HepG2 (cell line): ENCODE results near the gene TRAK1. TPM values are rescaled to one million over a fixed set of nuclear protein-coding genes. Genes with fewer than 3 reads are reported as not detected.

Experiments used
- CBFB ChIP-seq: sonication (generic); formaldehyde crosslinking; IDR thresholded peaks from 2 replicates; pipeline ENCODE4 v1.4.0; 2020; ENCODE audit warnings: missing genetic modification reagents
- ETV5 ChIP-seq: IDR thresholded peaks from 2 replicates; pipeline ENCODE4 v1.6.1; 2018; ENCODE audit warnings: missing biosample characterization, missing genetic modification reagents, inconsistent platforms, borderline replicate concordance
- HHEX ChIP-seq: IDR thresholded peaks from 2 replicates; pipeline ENCODE4 v1.6.1; 2016; ENCODE audit warnings: control low read depth
- KDM4B ChIP-seq: sonication (generic); formaldehyde crosslinking; IDR thresholded peaks from 2 replicates; pipeline ENCODE4 v1.4.0; 2020; ENCODE audit warnings: missing genetic modification reagents
- KLF15 ChIP-seq: sonication (generic); formaldehyde crosslinking; IDR thresholded peaks from 2 replicates; pipeline ENCODE4 v1.8.1; 2023; ENCODE audit warnings: borderline replicate concordance, mild to moderate bottlenecking, inconsistent platforms, missing genetic modification reagents, mixed read lengths
- MAZ ChIP-seq, 2 experiments: sonication (generic) in 1 of 2; formaldehyde crosslinking in 1 of 2; IDR thresholded peaks; 2 replicates each; pipeline versions ENCODE4 v1.5.0 to v1.6.1; 2012 to 2020; ENCODE audit warnings: low read depth in 2 of 2, mild to moderate bottlenecking in 2 of 2, borderline replicate concordance in 1 of 2, improper control_type of control experiment in 1 of 2, low read length in 1 of 2, missing genetic modification reagents in 1 of 2, moderate library complexity in 1 of 2
- NCOA2 ChIP-seq: sonication (generic); formaldehyde crosslinking; IDR thresholded peaks from 2 replicates; pipeline ENCODE4 v1.8.0; 2022; ENCODE audit warnings: inconsistent platforms
- NFATC3 ChIP-seq: sonication (generic); formaldehyde crosslinking; IDR thresholded peaks from 2 replicates; pipeline ENCODE4 v1.5.1; 2020; ENCODE audit warnings: mild to moderate bottlenecking, missing genetic modification reagents
- NR1H2 ChIP-seq: sonication (generic); formaldehyde crosslinking; IDR thresholded peaks from 2 replicates; pipeline ENCODE4 v1.8.1; 2022; ENCODE audit warnings: low read depth, missing genetic modification reagents, borderline replicate concordance
- PHF5A ChIP-seq: IDR thresholded peaks from one replicate; pipeline ENCODE4 v1.6.1; 2018; ENCODE audit warnings: low read depth, missing genetic modification reagents; ENCODE audit not compliant: unreplicated experiment
- RBFOX2 ChIP-seq: fragments of 200-400 bp; formaldehyde crosslinking; IDR thresholded peaks from 2 replicates; pipeline ENCODE4 v1.6.1; 2017; ENCODE audit warnings: low read depth, mild to moderate bottlenecking, low read length
- RELA ChIP-seq: sonication (generic); formaldehyde crosslinking; IDR thresholded peaks from 2 replicates; pipeline ENCODE4 v1.4.0; 2020; ENCODE audit warnings: missing genetic modification reagents
- ZFAT ChIP-seq: sonication (generic); formaldehyde crosslinking; conservative IDR thresholded peaks from 2 replicates; pipeline ENCODE4 v1.8.1; 2023; ENCODE audit warnings: missing genetic modification reagents, inconsistent platforms
- ZNF235 ChIP-seq: sonication (generic); formaldehyde crosslinking; IDR thresholded peaks from 2 replicates; pipeline ENCODE4 v1.8.1; 2023; ENCODE audit warnings: mild to moderate bottlenecking, missing genetic modification reagents, borderline replicate concordance
- ZNF264 ChIP-seq: sonication (generic); formaldehyde crosslinking; IDR thresholded peaks from 2 replicates; pipeline ENCODE4 v1.4.0; 2020; ENCODE audit warnings: missing genetic modification reagents
- ZNF296 ChIP-seq: sonication (generic); formaldehyde crosslinking; conservative IDR thresholded peaks from 2 replicates; pipeline ENCODE4 v1.5.0; 2020; ENCODE audit warnings: mild to moderate bottlenecking, missing genetic modification reagents
- polyA plus RNA-seq, 8 experiments: library from polyadenylated mRNA; depleted of rRNA in 3 of 8; stranded (reverse) in 7 of 8; unstranded in 1 of 8; fragments of >200 nt; fragmentation: Illumina TruSeq in 4 of 8; extraction: Trizol in 4 of 8; gene quantifications; 2 replicates each; pipeline versions ENCODE4 v1.2.1 to v1.2.3, GENCODE V29; 2011 to 2016; ENCODE audit warnings: low read depth in 4 of 8, missing spikeins in 1 of 8, mixed read lengths in 1 of 8; ENCODE audit not compliant: insufficient read depth in 1 of 8
- total RNA-seq, 5 experiments: library from RNA; depleted of rRNA; stranded (reverse); fragments of >200 nt; fragmentation: Illumina TruSeq; extraction: Trizol; gene quantifications; 2 replicates each; pipeline ENCODE4 v1.2.3, GENCODE V29; 2016; ENCODE audit warnings: low read depth in 1 of 5
- TF ChIP-seq, protein P1 (sequence below): sonication (generic); formaldehyde crosslinking; IDR thresholded peaks from 2 replicates; pipeline ENCODE4 v1.5.1; 2020; ENCODE audit warnings: missing genetic modification reagents, mild to moderate bottlenecking, borderline replicate concordance
- TF ChIP-seq, protein P2 (sequence below): IDR thresholded peaks from 2 replicates; pipeline ENCODE4 v1.6.1; 2016; ENCODE audit warnings: low read depth
- TF ChIP-seq, protein P3 (sequence below), 2 experiments: sonication (generic) in 1 of 2; formaldehyde crosslinking in 1 of 2; IDR thresholded peaks; 2 replicates each; pipeline versions ENCODE4 v1.4.0 to v1.6.1; 2016 to 2020; ENCODE audit warnings: borderline replicate concordance in 1 of 2, low read depth in 1 of 2, mild to moderate bottlenecking in 1 of 2, missing genetic modification reagents in 1 of 2

TRAK1 gene
- total and polyA plus RNA-seq, 2 of the 13 experiments (the other 11 are each of a cell fraction or from before 2014, with no cell fraction given): 20.5 to 46.6 TPM

DNA sequence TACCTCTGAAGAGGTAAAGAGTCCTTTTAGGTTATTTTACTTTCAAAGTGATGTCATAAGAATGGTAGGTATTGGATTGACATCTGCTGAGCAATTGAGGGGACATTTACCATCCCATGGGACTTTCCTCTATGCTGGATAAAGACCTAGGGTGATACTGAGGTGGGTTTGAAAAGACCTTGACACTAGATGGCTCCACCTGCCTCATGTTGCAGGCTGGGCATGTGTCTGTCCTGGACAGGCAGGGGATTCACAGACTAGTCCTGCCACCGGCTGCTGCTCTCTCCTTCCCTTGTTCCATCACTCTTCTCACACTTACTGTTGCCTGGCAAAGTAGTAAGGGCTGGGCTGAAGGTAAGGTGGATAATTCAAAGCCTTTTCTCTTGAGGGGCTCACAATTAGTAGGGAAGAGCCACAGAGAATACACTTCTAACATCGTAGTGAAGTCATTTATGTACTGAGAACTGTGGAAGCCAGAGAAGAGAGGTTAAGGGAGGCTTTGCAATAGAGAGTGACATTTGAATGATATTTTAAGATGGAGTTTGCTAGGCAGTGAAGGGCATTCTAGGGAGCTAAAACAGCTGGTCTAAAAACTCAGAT lies 27.7 kb downstream of the TRAK1 start (continued):
- TF ChIP-seq ZNF235 (CRISPR knock-in tag) (no peak), MAZ (IDR thresholded peaks at IDR 0.05; ENCODE audit: borderline replicate concordance, low read depth, low read length) (no peak), MAZ (CRISPR knock-in tag; IDR thresholded peaks at IDR 0.05; ENCODE audit: low read depth) (no peak), NR1H2 (CRISPR knock-in tag) (no peak), ZNF296 (CRISPR knock-in tag) (no peak), ZFAT (no peak), HHEX (CRISPR knock-in tag) (no peak), PHF5A (CRISPR knock-in tag) (no peak), ETV5 (CRISPR knock-in tag) (peak; percentile 28; the same call in 1 of the 2 replicates), KDM4B (CRISPR knock-in tag) (0 out of 2 replicates have a peak, but pooled peaks have one; percentile 57), NCOA2 (0 out of 2 replicates have a peak, but pooled peaks have one; percentile 14), NFATC3 (no peak), RBFOX2 (no peak), RELA (CRISPR knock-in tag) (no peak), CBFB (CRISPR knock-in tag) (no peak), KLF15 (CRISPR knock-in tag) (no peak), ZNF264 (CRISPR knock-in tag) (no peak)
- TF ChIP-seq, protein P1, sequence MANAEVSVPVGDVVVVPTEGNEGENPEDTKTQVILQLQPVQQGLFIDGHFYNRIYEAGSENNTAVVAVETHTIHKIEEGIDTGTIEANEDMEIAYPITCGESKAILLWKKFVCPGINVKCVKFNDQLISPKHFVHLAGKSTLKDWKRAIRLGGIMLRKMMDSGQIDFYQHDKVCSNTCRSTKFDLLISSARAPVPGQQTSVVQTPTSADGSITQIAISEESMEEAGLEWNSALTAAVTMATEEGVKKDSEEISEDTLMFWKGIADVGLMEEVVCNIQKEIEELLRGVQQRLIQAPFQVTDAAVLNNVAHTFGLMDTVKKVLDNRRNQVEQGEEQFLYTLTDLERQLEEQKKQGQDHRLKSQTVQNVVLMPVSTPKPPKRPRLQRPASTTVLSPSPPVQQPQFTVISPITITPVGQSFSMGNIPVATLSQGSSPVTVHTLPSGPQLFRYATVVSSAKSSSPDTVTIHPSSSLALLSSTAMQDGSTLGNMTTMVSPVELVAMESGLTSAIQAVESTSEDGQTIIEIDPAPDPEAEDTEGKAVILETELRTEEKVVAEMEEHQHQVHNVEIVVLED (CRISPR knock-in tag): no peak
- TF ChIP-seq, protein P2, sequence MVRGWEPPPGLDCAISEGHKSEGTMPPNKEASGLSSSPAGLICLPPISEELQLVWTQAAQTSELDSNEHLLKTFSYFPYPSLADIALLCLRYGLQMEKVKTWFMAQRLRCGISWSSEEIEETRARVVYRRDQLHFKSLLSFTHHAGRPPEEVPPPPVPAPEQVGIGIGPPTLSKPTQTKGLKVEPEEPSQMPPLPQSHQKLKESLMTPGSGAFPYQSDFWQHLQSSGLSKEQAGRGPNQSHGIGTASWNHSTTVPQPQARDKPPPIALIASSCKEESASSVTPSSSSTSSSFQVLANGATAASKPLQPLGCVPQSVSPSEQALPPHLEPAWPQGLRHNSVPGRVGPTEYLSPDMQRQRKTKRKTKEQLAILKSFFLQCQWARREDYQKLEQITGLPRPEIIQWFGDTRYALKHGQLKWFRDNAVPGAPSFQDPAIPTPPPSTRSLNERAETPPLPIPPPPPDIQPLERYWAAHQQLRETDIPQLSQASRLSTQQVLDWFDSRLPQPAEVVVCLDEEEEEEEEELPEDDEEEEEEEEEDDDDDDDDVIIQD: no peak
- TF ChIP-seq, protein P3, sequence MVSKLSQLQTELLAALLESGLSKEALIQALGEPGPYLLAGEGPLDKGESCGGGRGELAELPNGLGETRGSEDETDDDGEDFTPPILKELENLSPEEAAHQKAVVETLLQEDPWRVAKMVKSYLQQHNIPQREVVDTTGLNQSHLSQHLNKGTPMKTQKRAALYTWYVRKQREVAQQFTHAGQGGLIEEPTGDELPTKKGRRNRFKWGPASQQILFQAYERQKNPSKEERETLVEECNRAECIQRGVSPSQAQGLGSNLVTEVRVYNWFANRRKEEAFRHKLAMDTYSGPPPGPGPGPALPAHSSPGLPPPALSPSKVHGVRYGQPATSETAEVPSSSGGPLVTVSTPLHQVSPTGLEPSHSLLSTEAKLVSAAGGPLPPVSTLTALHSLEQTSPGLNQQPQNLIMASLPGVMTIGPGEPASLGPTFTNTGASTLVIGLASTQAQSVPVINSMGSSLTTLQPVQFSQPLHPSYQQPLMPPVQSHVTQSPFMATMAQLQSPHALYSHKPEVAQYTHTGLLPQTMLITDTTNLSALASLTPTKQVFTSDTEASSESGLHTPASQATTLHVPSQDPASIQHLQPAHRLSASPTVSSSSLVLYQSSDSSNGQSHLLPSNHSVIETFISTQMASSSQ (IDR thresholded peaks at IDR 0.05; ENCODE audit: low read depth): no peak
- TF ChIP-seq, protein P3 (CRISPR knock-in tag; IDR thresholded peaks at IDR 0.05; ENCODE audit: borderline replicate concordance): no peak
